Esophagus (tissue), 2 donors: ENCODE results near the gene POC1B. TPM values are rescaled to one million over a fixed set of nuclear protein-coding genes. Genes with fewer than 3 reads are reported as not detected.
A peak's percentile ranks its signal among the peaks of the same experiment; 100 is the strongest.

Source experiments
- H3K27ac ChIP-seq, 2 donors: one replicate each; pipeline ENCODE4 v1.5.1; 2013; ENCODE audit warnings: low read depth in 2 of 2, mild to moderate bottlenecking in 2 of 2, inconsistent platforms in 1 of 2, low read length in 1 of 2, moderate library complexity in 1 of 2
- H3K27me3 ChIP-seq, 2 donors: one replicate each; pipeline ENCODE4 v1.6.1; 2013; ENCODE audit warnings: low read length in 2 of 2, control low read depth in 1 of 2, mild to moderate bottlenecking in 1 of 2; ENCODE audit not compliant: insufficient read depth in 2 of 2, control insufficient read depth in 1 of 2
- H3K36me3 ChIP-seq, 2 donors: one replicate each; pipeline ENCODE4 v1.6.1; 2013; ENCODE audit warnings: low read length in 1 of 2; ENCODE audit not compliant: control insufficient read depth in 2 of 2, insufficient read depth in 2 of 2
- H3K4me1 ChIP-seq, 2 donors: one replicate each; pipeline ENCODE4 v1.6.1; 2013; ENCODE audit warnings: low read length in 1 of 2; ENCODE audit not compliant: control insufficient read depth in 2 of 2, insufficient read depth in 2 of 2
- H3K4me3 ChIP-seq, 2 donors: one replicate each; pipeline ENCODE4 v1.5.1; 2013; ENCODE audit warnings: low read length in 2 of 2, mild to moderate bottlenecking in 2 of 2, low read depth in 1 of 2, moderate library complexity in 1 of 2
- H3K9me3 ChIP-seq, 2 donors: one replicate each; pipeline ENCODE4 v1.6.1; 2013; ENCODE audit warnings: mild to moderate bottlenecking in 2 of 2, low read depth in 1 of 2, low read length in 1 of 2, moderate library complexity in 1 of 2; ENCODE audit not compliant: control insufficient read depth in 2 of 2, insufficient read depth in 1 of 2
- WGBS, 2 donors: extraction: QIAGEN DNeasy Blood & Tissue Kit; methylation state at CpG; one replicate each; pipeline ENCODE4 v1.1.7; 2013; 5-methylcytosine and 5-hydroxymethylcytosine counted together
- polyA plus RNA-seq, 2 donors: library from polyadenylated mRNA; stranded (reverse); fragments of 200-250 nt; gene quantifications; one replicate each; pipeline ENCODE4 v1.2.3, GENCODE V29; 2013
- donor health status: healthy with polysubstance abuse.
- donor health status: Bipolar disorder and iron deficiency.

POC1B gene
- 1 to 10 TPM; 4.0 to 5.5 TPM for polyA plus RNA-seq

- H3K9me3 ChIP-seq, result no peaks in the 10 kb centered on the region
- no peaks in the 10 kb centered on the region for H3K27me3 ChIP-seq
- no peaks in the 10 kb centered on the region for H3K36me3 ChIP-seq
- H3K4me1 ChIP-seq, result peaks cover 6% of the 10 kb centered on the region in 2 donors
- H3K4me3 ChIP-seq, result peak within 1 kb of the TSS; percentile 82 to 91
- peak within 1 kb of the TSS; percentile 92 to 96 for H3K27ac ChIP-seq
- 2% methylated on average over 38 to 39 of the region's 39 CpGs for WGBS, 2 donors
Observed at GRCh38 chr12:89525824-89526770, at the start of gene POC1B. POC1B (minus strand) TSS chr12:89526047; CDS start chr12:89525895, 152 bp downstream.

- H3K27me3 ChIP-seq, result no peaks in the 10 kb centered on the region
- no peak overlapping the region for H3K4me3 ChIP-seq
- H3K9me3 ChIP-seq, result no peaks in the 10 kb centered on the region
- no peaks in the 10 kb centered on the region for H3K4me1 ChIP-seq
- H3K36me3 ChIP-seq, result no peaks in the 10 kb centered on the region
- WGBS, 2 donors, result 82 to 90% methylated on average over 1 of the region's 1 CpG
- no peak overlapping the region for H3K27ac ChIP-seq
Observed at GRCh38 chr12:89575374-89575773, 49.5 kb upstream of the POC1B start.

DNA sequence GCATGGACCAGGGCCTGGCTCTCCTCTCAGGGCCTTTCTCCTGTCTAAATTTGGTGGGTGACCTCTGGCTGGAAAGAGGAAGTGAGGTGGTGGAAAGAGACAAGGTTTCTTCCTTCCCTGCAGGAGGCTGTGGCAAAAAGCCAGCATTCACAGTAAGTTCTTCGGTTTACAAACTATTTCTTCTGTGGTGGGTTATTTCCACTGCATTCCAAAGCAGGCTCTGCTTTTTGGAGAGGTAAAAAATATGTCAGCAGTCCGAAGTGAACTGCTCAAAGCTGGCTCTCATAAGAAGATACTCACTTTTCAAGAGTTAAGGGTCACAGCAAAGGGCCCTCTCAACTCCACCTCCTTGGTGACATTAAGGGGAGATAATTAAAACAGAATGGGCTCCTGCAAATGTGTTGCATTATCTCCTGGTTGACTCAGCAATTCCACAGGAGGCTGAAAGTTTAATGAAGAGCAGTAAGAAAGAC is 48.9 kb upstream of the POC1B start:
- 57 to 62% methylated on average over 2 of the region's 2 CpGs for WGBS, 2 donors
- H3K9me3 ChIP-seq, result no peaks in the 10 kb centered on the region

GRCh38 chr12:89573051-89573810 is 47.4 kb upstream of the POC1B start:
- 82 to 87% methylated on average over 5 of the region's 5 CpGs for WGBS, 2 donors
- no peaks in the 10 kb centered on the region for H3K27me3 ChIP-seq
- H3K36me3 ChIP-seq, result no peaks in the 10 kb centered on the region
- H3K4me1 ChIP-seq, result peaks cover 0 to 2% of the 10 kb centered on the region in 2 donors
- no peaks in the 10 kb centered on the region for H3K9me3 ChIP-seq
- H3K4me3 ChIP-seq, result no peak overlapping the region
- H3K27ac ChIP-seq, result no peak overlapping the region

More for the DNA sequence above, 48.9 kb upstream of the POC1B start:
- no peaks in the 10 kb centered on the region for H3K27me3 ChIP-seq
- H3K4me3 ChIP-seq, result no peak overlapping the region
- H3K36me3 ChIP-seq, result no peaks in the 10 kb centered on the region
- no peaks in the 10 kb centered on the region for H3K4me1 ChIP-seq
- no peak overlapping the region for H3K27ac ChIP-seq

DNA sequence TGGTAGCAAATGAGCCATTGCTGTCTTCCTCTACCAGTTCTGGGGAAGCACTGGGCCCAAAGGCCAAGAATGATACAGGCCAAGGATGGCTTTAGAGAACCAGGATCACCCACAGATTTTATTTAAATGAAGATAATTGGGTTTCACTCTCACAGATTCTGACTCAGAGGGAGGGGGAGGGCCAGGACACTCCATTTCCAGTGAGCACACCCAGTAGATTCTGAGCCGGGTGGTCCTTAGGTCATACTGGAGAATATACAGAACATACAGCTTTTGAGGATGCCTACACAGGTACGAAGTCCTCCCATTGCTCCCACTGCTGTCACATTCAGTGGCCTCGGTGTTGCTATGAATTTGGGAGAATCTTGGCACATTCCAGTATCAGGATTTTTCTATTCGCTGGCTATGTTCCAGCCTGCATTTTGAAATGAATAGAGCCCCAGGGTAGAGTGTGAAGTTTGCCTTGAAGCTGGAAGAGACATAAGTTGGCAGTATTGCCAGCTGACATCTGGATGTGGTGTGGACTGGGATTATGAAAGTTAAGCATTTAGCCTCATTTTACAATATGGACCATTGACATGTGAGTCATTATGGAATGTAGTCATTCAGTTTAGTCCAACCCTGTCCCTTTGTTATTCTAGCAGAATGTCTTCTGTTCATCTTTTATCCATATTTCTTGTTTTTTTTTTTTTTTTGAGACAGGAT is 45.8 kb upstream of the POC1B start:
- H3K27ac ChIP-seq, result no peak overlapping the region
- H3K27me3 ChIP-seq, result no peaks in the 10 kb centered on the region
- peaks cover 0 to 2% of the 10 kb centered on the region in 2 donors for H3K4me1 ChIP-seq
- H3K4me3 ChIP-seq, result no peak overlapping the region
- no peaks in the 10 kb centered on the region for H3K36me3 ChIP-seq
- whole genome bisulfite sequencing, 2 donors, result 71 to 82% methylated on average over 4 of the region's 4 CpGs
- H3K9me3 ChIP-seq, result no peaks in the 10 kb centered on the region

GRCh38 chr12:89568484-89568883 is 42.6 kb upstream of the POC1B start:
- Histone ChIP-seq H3K4me3 (no peak overlapping the region), H3K27me3 (no peaks in the 10 kb centered on the region), H3K27ac (no peak overlapping the region), H3K36me3 (no peaks in the 10 kb centered on the region), H3K9me3 (no peaks in the 10 kb centered on the region), H3K4me1 (peaks cover 0 to 2% of the 10 kb centered on the region in 2 donors)
- 59 to 61% methylated on average over 5 of the region's 5 CpGs for WGBS, 2 donors

- H3K9me3 ChIP-seq, result no peaks in the 10 kb centered on the region
- peaks cover 0 to 2% of the 10 kb centered on the region in 2 donors for H3K4me1 ChIP-seq
- no peaks in the 10 kb centered on the region for H3K36me3 ChIP-seq
- H3K4me3 ChIP-seq, result no peak overlapping the region
- 50 to 69% methylated on average over 3 of the region's 3 CpGs for WGBS, 2 donors
- H3K27me3 ChIP-seq, result no peaks in the 10 kb centered on the region
- H3K27ac ChIP-seq, result no peak overlapping the region
Observed at GRCh38 chr12:89567691-89568239, 41.9 kb upstream of the POC1B start.

GRCh38 chr12:89566615-89567014 is 40.8 kb upstream of the POC1B start:
- no peaks in the 10 kb centered on the region for H3K36me3 ChIP-seq
- no peak overlapping the region for H3K27ac ChIP-seq
- H3K4me3 ChIP-seq, result no peak overlapping the region
- H3K27me3 ChIP-seq, result no peaks in the 10 kb centered on the region
- no peaks in the 10 kb centered on the region for H3K9me3 ChIP-seq
- H3K4me1 ChIP-seq, result peaks cover 0 to 2% of the 10 kb centered on the region in 2 donors

- no peak overlapping the region for H3K27ac ChIP-seq
- H3K9me3 ChIP-seq, result no peaks in the 10 kb centered on the region
- H3K4me1 ChIP-seq, result peaks cover 0 to 2% of the 10 kb centered on the region in 2 donors
- no peaks in the 10 kb centered on the region for H3K27me3 ChIP-seq
- no peaks in the 10 kb centered on the region for H3K36me3 ChIP-seq
- no peak overlapping the region for H3K4me3 ChIP-seq
Observed at GRCh38 chr12:89565002-89565401, 39.2 kb upstream of the POC1B start.
